GM21529 (cell line): ENCODE data around the gene CFAP299.
"Not testable (repeated sequence)": the region's sequence is repeated elsewhere in the genome, so short reads cannot be mapped to it uniquely, and the experiment has no call there.

Source experiments
- ATAC-seq: cut with Tn5 transposase; IDR thresholded peaks from one replicate; pipeline ENCODE4 v1.9.1; 2021; ENCODE audit not compliant: unreplicated experiment

Gene CFAP299

GRCh38 chr4:80705311-80705710, 369.8 kb downstream of the CFAP299 start:
- ATAC-seq = no peak

DNA sequence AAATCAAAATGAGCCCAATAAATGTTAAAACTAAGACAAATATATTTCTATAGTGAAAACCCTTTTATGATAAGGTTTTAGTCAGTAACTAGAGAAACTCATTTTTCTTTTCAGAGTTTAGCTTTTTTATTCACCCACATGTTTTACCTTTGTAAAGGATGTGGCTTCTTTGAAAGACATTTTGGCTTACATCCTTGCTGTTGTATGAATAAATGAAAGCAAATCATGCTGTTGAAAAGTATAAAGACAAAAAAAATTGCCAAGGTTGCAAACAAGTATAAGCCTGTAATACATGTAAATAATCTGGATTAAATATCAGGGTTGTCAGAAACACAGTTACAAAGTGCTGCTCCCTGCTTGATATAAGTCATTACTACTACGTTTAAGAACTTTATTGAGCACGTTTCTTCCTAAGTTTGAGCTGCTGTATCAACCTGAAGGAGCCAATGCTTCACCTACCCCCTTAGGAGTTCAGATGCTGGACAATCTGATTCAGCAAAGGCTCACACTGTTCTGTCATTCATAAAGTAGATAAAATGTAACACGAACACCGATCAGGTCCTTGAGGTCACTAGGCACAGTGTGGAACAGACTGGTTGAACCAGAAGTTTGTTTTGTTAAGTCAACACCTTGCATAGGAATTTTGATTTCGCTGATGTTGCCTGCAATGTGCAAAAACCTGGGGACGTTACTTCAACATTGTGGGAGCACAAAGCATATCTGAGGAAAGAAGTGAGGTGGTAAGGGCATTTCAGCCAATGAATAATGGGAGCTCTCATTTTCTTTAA, 373.7 kb downstream of the CFAP299 start:
- ATAC-seq = no peak

DNA sequence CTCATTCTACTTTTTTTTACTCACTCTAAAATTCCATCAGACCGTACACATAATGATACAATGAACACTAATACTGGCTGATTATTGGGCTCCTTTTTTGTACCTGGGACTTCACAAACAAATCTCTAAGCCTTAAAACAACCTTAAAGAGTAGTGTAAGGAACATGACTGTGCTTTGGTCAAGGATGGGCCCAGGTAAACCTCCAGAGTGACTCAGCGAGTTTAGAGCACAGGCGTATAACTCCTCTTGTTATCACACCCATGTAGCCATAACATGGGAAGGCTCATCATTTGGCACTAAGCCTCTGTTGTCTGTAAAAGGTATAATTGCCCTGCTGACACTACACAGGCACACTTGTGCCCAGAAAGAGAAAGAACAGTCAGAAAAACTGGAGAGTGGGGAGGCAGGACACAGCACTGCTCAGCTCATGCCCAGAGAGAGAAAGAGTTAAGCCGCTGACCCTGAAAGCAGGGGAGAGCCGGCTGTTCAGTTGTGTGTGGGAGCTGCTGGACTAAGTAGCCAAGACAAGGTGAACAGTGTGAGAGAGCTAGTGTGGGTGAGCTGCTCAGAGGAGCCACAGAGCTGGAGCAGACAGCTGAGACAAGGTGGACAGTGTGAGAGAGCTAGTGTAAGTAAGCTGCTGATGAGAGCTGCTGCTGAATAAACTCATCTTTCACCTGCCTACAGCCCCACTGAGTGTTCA, 375.4 kb downstream of the CFAP299 start:
- ATAC-seq = no peak

DNA sequence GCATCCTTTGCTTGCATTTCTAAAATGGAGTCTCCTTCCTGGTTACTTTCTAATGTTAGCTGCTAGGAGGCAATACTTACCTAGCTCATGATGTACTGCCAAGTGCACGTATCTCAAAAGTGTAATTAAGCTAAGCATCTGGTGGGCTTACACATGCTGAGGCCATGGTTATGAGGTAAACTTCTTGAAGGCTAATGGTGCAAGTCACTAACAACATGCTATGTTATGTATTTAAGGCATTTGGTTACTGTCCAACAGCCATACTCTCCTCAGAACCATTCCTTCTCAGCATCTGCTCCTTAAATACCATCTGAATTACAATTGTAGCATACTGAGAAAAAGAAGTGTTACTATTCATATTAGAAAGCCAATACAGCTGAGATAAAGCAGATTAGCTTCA, 376.4 kb downstream of the CFAP299 start:
- no peak for ATAC-seq

DNA sequence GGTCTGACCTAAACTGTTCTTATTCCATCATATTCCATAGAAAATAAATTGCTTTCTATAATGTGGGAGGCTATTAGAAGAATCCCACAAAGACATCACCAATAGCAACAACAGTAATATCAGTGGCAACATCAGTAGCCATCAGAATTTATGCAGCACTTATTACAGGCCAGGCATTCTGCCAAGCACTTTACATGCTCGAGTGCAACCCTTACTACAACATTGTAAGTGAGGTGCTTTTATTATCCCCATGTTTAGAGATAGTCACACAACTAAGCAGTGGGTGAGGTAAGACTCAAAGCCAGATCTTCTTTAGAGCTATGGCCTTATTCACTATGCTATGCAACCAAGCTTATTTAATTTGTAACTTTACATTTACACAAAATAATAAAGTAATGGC, 377.9 kb downstream of the CFAP299 start:
- no peak for ATAC-seq

GRCh38 chr4:80717204-80717603, 381.7 kb downstream of the CFAP299 start:
- no peak for ATAC-seq

- no peak for ATAC-seq
Observed at GRCh38 chr4:80726471-80726870, 390.9 kb downstream of the CFAP299 start.

GRCh38 chr4:80730158-80730557, 394.6 kb downstream of the CFAP299 start:
- ATAC-seq = no peak

DNA sequence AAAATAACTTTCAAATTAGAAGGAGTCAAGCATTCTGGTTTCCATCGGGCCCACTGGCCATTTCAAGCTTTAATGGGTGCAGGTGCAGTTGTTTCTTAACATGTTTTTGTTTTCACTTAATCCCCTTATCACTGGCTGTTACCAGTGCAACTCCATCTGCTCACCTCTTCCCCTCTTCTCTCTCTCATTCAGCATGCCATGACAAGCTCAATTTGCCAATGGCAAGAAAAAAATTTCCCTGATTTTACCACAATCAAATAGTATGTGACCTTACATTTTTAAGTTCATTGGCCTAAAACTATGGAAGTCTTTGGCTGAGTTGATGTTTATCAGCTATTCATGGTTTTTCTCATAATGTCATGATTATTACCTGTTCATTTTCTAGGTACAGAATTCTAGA, 395.9 kb downstream of the CFAP299 start:
- ATAC-seq = no peak

GRCh38 chr4:80732010-80732409, 396.5 kb downstream of the CFAP299 start:
- no peak for ATAC-seq

- ATAC-seq = no peak
Observed at GRCh38 chr4:80740375-80740774, 404.8 kb downstream of the CFAP299 start.

DNA sequence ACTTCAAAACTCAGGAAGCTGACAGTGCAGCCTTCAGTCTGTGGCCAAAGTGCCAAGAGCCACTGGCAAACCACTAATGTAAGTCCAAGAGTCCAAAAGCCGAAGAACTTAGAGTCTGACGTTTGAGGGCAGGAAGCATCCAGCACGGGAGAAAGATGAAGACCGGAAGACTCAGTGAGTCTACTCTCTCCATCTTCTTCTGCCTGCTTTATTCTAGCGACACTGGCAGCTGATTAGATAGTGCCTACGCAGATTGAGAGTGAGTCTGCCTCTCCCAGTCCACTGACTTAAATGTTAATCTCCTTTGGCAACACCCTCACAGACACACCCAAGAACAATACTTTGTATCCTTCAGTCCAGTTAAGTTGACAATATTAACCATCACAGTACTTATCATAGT, 414.0 kb downstream of the CFAP299 start:
- not testable (repeated sequence) for ATAC-seq

DNA sequence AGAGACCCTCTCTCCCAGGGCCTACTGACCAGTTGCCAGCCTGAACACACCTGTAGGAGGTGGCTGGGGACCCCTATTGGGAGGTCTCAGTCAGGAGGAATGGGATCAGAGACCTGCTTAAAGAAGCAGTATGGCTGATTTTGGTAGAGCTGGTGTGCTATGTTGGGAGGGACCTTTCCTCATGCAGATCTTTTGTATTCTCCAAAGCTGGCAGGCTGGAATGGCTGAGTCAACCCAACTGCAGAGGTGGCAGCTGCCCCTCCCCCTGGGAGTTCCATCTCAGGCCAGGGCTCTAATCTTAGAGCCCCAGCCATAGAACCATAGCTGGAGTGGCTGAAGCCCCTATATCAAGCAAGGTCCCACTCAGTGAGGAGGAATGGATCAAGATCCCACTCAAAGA, 415.7 kb downstream of the CFAP299 start:
- no peak for ATAC-seq

- ATAC-seq = no peak
Observed at GRCh38 chr4:80767944-80768343, 432.4 kb downstream of the CFAP299 start.

DNA sequence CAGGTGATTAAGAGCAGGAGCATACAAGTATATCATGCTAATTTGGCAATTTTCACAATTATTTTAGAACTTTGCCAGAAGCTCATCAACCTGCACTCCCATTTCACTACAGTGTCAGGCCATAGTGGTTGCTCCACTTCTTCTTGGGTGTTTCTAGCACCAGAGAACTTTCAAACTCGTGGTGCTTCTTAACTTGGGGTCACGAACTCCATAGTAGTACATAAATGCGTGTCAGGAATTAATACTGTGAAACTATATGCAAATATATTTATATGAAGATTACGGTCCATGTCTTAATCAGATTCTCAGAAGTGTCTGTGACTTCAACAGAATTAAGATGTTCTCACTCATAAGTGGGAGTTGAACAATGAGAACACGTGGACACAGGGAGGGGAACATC, 440.6 kb downstream of the CFAP299 start:
- ATAC-seq = no peak

DNA sequence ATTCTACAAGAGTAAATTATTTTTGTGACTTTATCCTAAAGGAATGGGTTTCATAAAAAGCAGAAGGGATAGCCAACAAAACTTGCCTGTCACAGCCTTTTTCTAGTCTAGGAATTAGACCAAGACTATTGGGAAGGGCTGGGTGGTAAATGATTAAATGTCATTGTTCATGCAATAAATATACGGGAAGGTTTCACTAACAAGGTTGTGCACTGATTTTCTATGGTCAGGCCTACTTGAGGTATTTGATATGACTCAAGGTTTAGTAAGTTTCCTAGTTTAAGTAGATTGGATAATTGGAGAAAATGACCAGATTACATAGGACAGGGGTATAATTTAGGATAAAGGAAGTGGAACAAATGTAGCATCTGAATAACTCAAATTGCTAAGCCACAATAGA, 445.9 kb downstream of the CFAP299 start:
- ATAC-seq = no peak

DNA sequence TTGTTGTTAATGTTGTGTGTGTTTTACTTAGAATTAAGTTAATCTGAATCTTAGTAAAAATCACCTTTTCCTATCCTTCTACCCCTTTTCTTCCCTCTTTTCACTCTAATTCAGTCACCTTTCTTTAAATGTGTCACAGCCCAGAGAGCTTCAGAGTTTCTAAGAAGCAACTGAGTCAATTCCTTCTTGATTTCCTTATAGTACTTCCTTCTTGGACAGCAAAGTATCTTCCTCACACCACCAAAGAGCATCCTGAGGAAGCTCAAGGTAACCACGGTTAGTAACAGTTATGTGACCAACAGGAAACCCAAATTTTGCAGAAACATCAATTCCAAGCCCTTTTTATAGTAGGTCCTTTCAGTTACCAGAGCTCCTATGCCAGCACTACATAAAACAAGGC, 451.8 kb downstream of the CFAP299 start:
- ATAC-seq = no peak

GRCh38 chr4:80788798-80789197, 453.3 kb downstream of the CFAP299 start:
- no peak for ATAC-seq

DNA sequence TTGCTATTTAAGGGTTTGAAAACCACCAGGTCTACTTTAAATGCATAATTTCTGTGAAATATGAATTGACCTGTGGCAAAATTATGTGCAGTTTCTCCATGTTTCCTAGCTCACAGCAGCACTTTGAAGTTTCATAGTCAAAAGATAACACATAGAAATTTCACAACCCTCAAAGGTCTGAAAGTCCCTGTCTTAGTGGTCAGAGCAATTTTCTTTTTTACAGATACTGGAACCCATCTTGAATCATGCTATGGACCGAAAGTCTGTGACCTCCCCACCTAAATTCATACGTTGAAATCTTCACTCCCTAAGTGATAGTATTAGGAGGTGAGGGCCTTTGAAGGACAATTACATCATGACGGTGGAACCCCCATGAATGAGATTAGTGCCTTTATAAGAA, 454.6 kb downstream of the CFAP299 start:
- no peak for ATAC-seq

DNA sequence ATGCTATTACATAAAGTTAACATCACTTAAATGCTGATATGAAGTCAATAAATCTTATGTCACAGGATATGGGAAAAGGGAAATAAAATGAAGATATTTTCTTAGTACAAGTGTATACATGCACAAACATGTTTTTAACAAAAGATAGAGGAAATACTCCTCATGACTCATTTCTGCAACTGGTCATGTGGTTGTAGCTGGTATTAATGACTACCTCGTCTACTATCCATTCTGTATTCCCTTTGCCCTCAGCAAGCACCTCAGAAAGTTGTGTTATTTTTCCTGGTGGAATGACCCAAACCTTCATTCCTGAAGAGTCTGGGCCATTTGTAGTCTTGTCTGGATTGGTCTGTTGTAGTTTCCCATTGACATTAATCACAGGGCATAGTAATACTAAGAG, 458.1 kb downstream of the CFAP299 start:
- not testable (repeated sequence) for ATAC-seq

DNA sequence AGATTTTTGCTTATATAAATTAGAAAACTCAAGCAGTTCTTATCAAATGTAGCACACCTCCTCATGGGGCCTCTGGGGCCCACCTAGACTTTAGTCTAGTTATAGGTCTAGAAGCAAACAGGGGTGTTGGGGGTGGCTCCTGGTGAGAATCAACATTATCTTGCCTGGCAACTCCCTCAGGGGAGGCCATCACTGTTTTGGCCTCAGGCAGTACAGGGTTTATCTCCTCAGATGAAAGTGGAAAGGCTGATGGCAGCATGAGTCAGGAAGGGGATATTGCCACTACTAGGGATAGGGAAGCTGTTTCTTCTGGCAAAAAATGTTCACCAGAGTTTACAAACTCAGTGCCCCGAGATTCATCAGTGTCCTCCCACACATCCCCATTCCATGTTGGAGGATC, 462.6 kb downstream of the CFAP299 start:
- ATAC-seq = no peak

DNA sequence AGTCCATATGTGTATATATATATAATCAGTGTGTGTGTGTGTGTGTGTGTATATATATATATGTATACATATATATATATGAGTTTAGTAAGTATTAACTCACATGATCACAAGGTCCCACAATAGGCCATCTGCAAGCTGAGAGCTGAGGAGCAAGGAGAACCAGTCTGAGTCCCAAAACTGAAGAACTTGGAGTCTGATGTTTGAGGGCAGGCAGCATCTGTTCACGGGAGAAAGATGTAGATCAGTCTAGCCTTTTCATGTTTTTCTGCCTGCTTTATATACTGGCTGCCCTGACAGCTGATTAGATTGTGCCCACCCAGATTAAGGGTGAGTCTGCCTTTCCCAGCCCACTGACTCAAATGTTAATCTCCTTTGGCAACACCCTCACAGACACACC, 465.2 kb downstream of the CFAP299 start:
- not testable (repeated sequence) for ATAC-seq

GRCh38 chr4:80803337-80803736, 467.8 kb downstream of the CFAP299 start:
- ATAC-seq = no peak
